GM21447 (cell line): Measurements from ENCODE around the gene NATD1.
"Not testable (repeated sequence)": the region's sequence is repeated elsewhere in the genome, so short reads cannot be mapped to it uniquely, and the experiment has no call there.

Source experiments
- ATAC-seq: cut with Tn5 transposase; IDR thresholded peaks from one replicate; pipeline ENCODE4 v1.9.1; 2021; ENCODE audit not compliant: unreplicated experiment

Gene NATD1

GRCh38 chr17:21196126-21196525 lies 57.1 kb downstream of the NATD1 start:
- no peak for ATAC-seq

GRCh38 chr17:21194703-21195102 lies 58.5 kb downstream of the NATD1 start:
- no peak for ATAC-seq

GRCh38 chr17:21194226-21194625 lies 59.0 kb downstream of the NATD1 start:
- no peak for ATAC-seq

- ATAC-seq: no peak
Observed at GRCh38 chr17:21193031-21193430, 60.2 kb downstream of the NATD1 start.

- ATAC-seq: not testable (repeated sequence)
Observed at GRCh38 chr17:21192414-21192813, 60.8 kb downstream of the NATD1 start.

- no peak for ATAC-seq
Observed at GRCh38 chr17:21191698-21192097, 61.5 kb downstream of the NATD1 start.

- ATAC-seq: no peak
Observed at GRCh38 chr17:21190078-21190477, 63.1 kb downstream of the NATD1 start.

GRCh38 chr17:21189361-21189760 lies 63.8 kb downstream of the NATD1 start:
- no peak for ATAC-seq
